ENCODE measurements around the gene LGALS9. TPM values are rescaled to one million over a fixed set of nuclear protein-coding genes. Genes with fewer than 3 reads are reported as not detected.
"Not testable (repeated sequence)": the region's sequence is repeated elsewhere in the genome, so short reads cannot be mapped to it uniquely, and the experiment has no call there.

Gene LGALS9
- total RNA-seq, 2 experiments from 2014 or later: 33.7 to 33.8 TPM

DNA sequence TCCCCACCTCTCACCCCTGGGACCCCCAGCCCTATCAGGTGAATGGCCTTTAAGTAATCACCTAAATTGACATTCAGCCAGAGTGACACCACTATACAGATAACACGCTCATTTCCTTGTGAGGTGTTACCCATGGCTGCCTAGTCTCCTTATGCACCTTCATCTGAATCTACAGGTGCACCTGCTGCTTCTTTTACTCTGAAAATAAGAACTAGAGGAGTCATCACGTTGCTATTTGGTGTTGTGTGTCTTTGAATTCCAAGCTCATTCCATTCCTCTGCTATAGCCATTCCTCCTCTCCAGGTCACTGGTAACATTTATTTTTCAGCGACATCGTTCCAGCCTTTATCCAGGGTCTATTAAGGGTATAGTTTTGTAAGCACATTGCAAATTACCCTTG lies 9.8 kb downstream of the LGALS9 start:
- no peaks in the 10 kb centered on the region for H3K4me1 Mint-ChIP-seq
- H3K27me3 Mint-ChIP-seq: no peaks in the 10 kb centered on the region
- ATAC-seq (no peak), DNase-seq (no peak)
- H3K27ac Mint-ChIP-seq: no peak overlapping the region
- H3K4me3 Mint-ChIP-seq: no peak overlapping the region
- ChIA-PET POLR2A (no interaction called here), CTCF (interaction anchor here (1.2 to 1.9 kb wide), 2 partner anchors 11 to 13 kb away, joined by 3 to 5 read pairs; no protein-coding TSS in a partner anchor)
- intact Hi-C loops (cut with DNase I, micrococcal nuclease): no loop called here
- H3K9me3 Mint-ChIP-seq (ENCODE audit: low read depth): no peaks in the 10 kb centered on the region
- peaks cover 2% of the 10 kb centered on the region for H3K36me3 Mint-ChIP-seq (ENCODE audit: low read depth)

DNA sequence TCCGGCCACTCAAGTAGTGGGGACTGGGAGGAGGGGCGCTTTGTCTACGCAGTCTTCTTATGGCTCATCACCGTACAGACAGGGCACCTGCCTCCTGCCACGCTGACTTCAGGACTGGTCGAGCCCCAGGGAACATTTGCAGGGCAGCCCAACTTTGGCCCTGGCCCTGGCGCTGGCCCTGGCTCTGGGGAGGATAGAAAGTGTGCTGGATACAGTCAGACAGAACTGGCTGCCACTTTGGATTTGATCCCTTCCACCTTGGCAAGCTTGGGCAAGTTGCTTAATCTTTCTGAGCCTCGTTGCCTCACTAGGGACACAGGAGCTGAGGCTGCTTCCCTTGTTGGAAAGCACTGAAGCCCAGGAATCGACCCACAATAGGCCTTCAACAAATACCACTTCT lies 13.6 kb downstream of the LGALS9 start:
- no peak for DNase-seq
- intact Hi-C loops (cut with DNase I, micrococcal nuclease): no loop called here
- CTCF ChIA-PET: interaction anchor here (0.7 to 1.1 kb wide), 3 partner anchors 16 to 32 kb away, joined by 3 to 4 read pairs (median 3); no protein-coding TSS in a partner anchor
- POLR2A ChIA-PET: no interaction called here
- H3K4me3 Mint-ChIP-seq: no peak overlapping the region
- H3K27ac Mint-ChIP-seq: no peak overlapping the region
- no peaks in the 10 kb centered on the region for H3K9me3 Mint-ChIP-seq (ENCODE audit: low read depth)
- no peaks in the 10 kb centered on the region for H3K4me1 Mint-ChIP-seq
- H3K36me3 Mint-ChIP-seq (ENCODE audit: low read depth): peaks cover 2% of the 10 kb centered on the region
- no peaks in the 10 kb centered on the region for H3K27me3 Mint-ChIP-seq
- ATAC-seq: no peak

DNA sequence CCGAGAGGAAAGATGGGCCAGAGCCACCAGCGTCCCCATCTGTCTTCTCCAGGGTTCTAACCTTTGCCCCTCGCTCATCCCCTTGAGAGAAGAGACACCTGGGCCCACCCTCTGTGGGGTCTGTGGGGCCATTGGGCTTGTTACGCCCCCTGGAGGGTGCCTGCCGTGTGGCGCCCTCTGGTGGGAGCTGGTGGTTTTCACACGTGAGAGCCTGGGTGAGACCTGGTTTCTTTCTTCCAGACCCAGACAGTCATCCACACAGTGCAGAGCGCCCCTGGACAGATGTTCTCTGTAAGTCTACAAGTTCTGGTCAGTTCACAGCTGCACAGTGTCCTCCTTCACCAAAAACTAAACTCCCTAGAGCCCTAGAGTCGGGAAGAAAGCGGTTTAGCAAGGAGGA lies 14.6 kb downstream of the LGALS9 start:
- H3K4me3 Mint-ChIP-seq; DNase-seq; H3K27me3 Mint-ChIP-seq; H3K4me1 Mint-ChIP-seq; H3K9me3 Mint-ChIP-seq (ENCODE audit: low read depth); H3K36me3 Mint-ChIP-seq (ENCODE audit: low read depth); H3K27ac Mint-ChIP-seq; POLR2A ChIA-PET; intact Hi-C loops (cut with DNase I, micrococcal nuclease): not testable (repeated sequence)
- CTCF ChIA-PET: interaction anchor here (1.5 kb wide), 1 partner anchor 409 kb away, joined by 4 read pairs; no protein-coding TSS in a partner anchor
- ATAC-seq: peak; percentile 79

DNA sequence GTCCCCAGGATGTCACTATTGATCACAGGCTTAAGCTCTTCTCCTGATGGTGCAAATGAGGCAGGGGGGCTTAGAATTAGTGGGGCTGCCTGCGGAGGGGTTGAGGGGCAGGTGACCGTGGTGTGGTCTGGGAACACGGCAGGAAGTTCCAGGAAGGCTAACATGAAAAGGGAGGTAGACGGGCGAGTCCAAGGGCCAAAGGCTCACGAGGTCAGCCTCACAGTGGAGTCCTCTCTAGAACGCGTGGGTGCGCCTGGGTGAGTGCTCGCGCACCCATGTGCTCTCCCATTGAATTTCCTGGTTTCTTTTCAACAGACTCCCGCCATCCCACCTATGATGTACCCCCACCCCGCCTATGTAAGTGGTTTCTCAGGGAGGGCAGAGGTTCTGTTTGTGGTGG lies 15.2 kb downstream of the LGALS9 start:
- DNase-seq (no peak), ATAC-seq (no peak)
- Mint-ChIP-seq H3K4me3 (no peak overlapping the region), H3K4me1 (no peaks in the 10 kb centered on the region), H3K36me3 (ENCODE audit: low read depth) (peaks cover 2% of the 10 kb centered on the region), H3K27ac (no peak overlapping the region), H3K27me3 (no peaks in the 10 kb centered on the region), H3K9me3 (ENCODE audit: low read depth) (no peaks in the 10 kb centered on the region)
- ChIA-PET POLR2A (no interaction called here), CTCF (interaction anchor here (0.6 to 1.5 kb wide), 4 partner anchors 11 to 409 kb away, joined by 3 to 4 read pairs (median 3); no protein-coding TSS in a partner anchor)
- intact Hi-C loops (cut with DNase I, micrococcal nuclease): no loop called here

DNA sequence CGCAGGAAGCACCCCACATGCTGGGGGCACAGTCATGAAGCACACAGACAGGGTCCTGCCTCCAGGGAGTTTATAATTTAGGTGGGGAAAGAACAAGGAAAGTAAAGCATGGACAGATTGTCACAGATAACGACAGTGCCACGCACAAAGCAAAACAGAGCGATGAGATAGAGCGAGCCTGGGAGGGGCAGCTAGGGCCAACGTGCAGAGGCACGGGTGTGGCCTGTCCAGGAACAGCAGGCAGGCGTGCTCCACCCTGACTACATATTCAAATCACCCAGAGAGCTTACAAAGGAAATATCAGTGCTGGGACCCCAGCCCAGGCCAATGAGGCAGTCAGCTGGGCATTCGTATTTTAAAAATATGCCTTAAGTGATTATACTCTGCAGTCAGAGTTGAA lies 16.8 kb downstream of the LGALS9 start:
- Mint-ChIP-seq H3K4me3 (no peak overlapping the region), H3K27ac (no peak overlapping the region), H3K27me3 (no peaks in the 10 kb centered on the region), H3K36me3 (ENCODE audit: low read depth) (peaks cover 2% of the 10 kb centered on the region), H3K4me1 (peaks cover 2% of the 10 kb centered on the region), H3K9me3 (ENCODE audit: low read depth) (no peaks in the 10 kb centered on the region)
- ChIA-PET CTCF (interaction anchor here (0.7 to 2.0 kb wide), 10 partner anchors 10 to 362 kb away, joined by 3 to 7 read pairs (median 4); no protein-coding TSS in a partner anchor), POLR2A (interaction anchor here (0.6 kb wide), 1 partner anchor 419 kb away, joined by 3 read pairs; no protein-coding TSS in a partner anchor)
- intact Hi-C loops (cut with DNase I, micrococcal nuclease): no loop called here
- no peak for ATAC-seq
- no peak for DNase-seq

DNA sequence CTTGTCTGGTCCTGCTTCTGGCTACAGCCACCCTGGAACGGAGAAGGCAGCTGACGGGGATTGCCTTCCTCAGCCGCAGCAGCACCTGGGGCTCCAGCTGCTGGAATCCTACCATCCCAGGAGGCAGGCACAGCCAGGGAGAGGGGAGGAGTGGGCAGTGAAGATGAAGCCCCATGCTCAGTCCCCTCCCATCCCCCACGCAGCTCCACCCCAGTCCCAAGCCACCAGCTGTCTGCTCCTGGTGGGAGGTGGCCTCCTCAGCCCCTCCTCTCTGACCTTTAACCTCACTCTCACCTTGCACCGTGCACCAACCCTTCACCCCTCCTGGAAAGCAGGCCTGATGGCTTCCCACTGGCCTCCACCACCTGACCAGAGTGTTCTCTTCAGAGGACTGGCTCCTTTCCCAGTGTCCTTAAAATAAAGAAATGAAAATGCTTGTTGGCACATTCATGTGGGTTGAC lies 18.2 kb downstream of the LGALS9 start:
- intact Hi-C loops (cut with DNase I, micrococcal nuclease); H3K27ac Mint-ChIP-seq; ATAC-seq; H3K4me1 Mint-ChIP-seq; DNase-seq; H3K9me3 Mint-ChIP-seq (ENCODE audit: low read depth); POLR2A ChIA-PET; H3K27me3 Mint-ChIP-seq; H3K36me3 Mint-ChIP-seq (ENCODE audit: low read depth); H3K4me3 Mint-ChIP-seq: not testable (repeated sequence)
- CTCF ChIA-PET: interaction anchor here (0.6 to 2.0 kb wide), 3 partner anchors 36 to 295 kb away, joined by 3 to 7 read pairs (median 5); no protein-coding TSS in a partner anchor

DNA sequence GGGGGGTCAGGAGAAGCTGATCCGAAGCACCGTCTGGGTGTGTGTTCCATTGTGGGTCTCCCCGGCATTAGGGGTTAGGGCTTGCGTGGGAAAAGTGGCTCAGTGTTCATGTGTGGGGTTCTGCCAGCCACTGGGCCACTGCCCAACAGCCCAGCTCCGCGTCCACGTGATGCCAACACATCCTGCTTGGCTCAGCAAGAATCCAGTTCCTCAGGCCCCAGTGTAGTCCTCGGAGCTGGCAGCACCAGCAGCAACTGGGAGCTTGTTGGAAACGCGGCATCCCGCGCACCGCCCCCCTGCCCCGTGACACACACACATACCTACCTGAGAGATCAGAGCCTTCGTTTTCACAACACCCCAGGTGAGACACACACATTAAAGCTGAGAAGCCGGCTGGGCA lies 18.9 kb downstream of the LGALS9 start:
- Mint-ChIP-seq H3K4me3 (no peak overlapping the region), H3K36me3 (ENCODE audit: low read depth) (no peaks in the 10 kb centered on the region), H3K27ac (peak overlapping the region; percentile 37), H3K4me1 (peaks cover 7% of the 10 kb centered on the region), H3K27me3 (no peaks in the 10 kb centered on the region), H3K9me3 (ENCODE audit: low read depth) (no peaks in the 10 kb centered on the region)
- ATAC-seq (no peak), DNase-seq (no peak)
- POLR2A ChIA-PET: interaction anchor here (0.6 kb wide), 1 partner anchor 409 kb away, joined by 6 read pairs; no protein-coding TSS in a partner anchor
- intact Hi-C loops (cut with DNase I, micrococcal nuclease): loop anchor here (5.0 to 10.0 kb wide), 6 partner anchors 33 to 605 kb away; no protein-coding TSS in a partner anchor
- CTCF ChIA-PET: interaction anchor here (0.8 to 4.1 kb wide), 13 partner anchors 11 to 443 kb away, joined by 3 to 36 read pairs (median 6); no protein-coding TSS in a partner anchor

DNA sequence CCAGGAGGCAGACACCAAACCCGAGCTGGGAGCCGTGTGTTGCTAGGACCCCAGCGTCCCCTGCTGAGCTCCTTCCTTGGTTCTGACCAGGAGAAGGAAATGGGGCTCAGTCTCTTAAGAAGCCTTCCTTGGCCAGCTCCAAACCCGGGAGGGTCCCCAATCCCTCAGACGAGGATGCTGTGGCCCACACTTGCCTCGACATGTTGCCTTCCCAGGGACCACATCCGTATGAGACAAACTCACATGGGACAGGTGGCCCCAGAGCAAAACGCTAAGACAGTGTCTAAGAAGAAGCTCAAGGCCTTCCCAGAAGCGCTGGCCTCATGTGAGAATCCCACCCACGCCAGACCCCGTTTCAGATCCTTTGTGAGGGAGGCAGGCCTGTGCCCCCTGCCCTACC lies 19.8 kb downstream of the LGALS9 start:
- ChIA-PET POLR2A (no interaction called here), CTCF (interaction anchor here (0.6 to 4.1 kb wide), 22 partner anchors 12 to 444 kb away, joined by 3 to 36 read pairs (median 5); no protein-coding TSS in a partner anchor)
- H3K4me3 Mint-ChIP-seq: no peak overlapping the region
- peaks cover 7% of the 10 kb centered on the region for H3K4me1 Mint-ChIP-seq
- ATAC-seq (no peak), DNase-seq (no peak)
- no peaks in the 10 kb centered on the region for H3K36me3 Mint-ChIP-seq (ENCODE audit: low read depth)
- H3K9me3 Mint-ChIP-seq (ENCODE audit: low read depth): no peaks in the 10 kb centered on the region
- intact Hi-C loops (cut with DNase I, micrococcal nuclease): loop anchor here (1.0 to 10.0 kb wide), 9 partner anchors 34 to 604 kb away; no protein-coding TSS in a partner anchor
- no peak overlapping the region for H3K27ac Mint-ChIP-seq
- no peaks in the 10 kb centered on the region for H3K27me3 Mint-ChIP-seq

DNA sequence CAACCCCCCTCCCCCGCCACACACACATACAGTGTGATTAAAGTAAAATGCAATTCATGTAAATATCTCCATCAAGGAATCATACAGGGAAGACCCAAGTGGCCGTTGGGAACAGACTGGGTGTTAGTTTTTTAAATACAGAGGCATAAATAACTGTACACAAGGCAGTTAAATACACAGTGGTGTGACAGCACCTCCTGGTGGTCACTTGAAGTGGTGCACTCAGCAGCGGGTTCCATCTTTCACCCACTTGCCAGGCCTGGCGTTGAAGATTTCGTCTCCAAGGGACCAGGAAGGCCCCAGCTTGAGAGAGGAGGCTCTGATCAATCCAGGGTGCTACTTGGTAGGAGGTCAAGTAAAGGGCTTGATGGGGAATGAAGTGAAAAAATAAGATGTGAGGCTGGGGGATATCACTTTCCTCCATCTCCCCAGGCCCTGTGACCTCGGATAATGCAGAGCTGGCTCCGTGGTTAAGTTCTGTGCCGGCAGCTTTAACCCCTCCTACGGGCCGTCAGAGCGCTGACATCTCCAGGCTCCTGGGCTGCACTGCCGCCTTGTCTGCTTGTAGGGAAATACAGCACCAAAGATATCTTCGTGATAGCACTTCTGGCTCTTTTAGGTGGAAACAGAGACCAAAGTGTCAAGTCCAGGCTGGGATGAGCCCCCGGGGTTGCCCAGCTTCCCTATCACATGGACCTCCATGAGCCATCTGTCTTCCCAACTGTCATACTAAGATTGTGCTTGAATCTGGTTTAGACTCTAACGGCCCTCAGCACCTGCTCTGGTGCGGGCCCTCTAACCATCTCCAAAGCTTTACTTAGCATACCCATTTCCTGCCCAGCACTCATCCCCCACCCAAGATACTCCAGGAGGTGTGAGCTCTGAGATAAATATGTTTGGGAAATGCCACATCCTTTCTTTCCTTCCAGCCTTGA lies 20.7 kb downstream of the LGALS9 start:
- Mint-ChIP-seq H3K4me1 (peaks cover 7% of the 10 kb centered on the region), H3K27ac (peak overlapping the region; percentile 63), H3K4me3 (no peak overlapping the region), H3K36me3 (ENCODE audit: low read depth) (no peaks in the 10 kb centered on the region), H3K27me3 (no peaks in the 10 kb centered on the region), H3K9me3 (ENCODE audit: low read depth) (no peaks in the 10 kb centered on the region)
- ATAC-seq (peak; percentile 70), DNase-seq (peak; percentile 85)
- CTCF ChIA-PET: interaction anchor here (0.6 to 4.1 kb wide), 31 partner anchors 10 to 629 kb away, joined by 3 to 36 read pairs (median 4); no protein-coding TSS in a partner anchor
- intact Hi-C loops (cut with DNase I, micrococcal nuclease): loop anchor here (1.0 to 10.0 kb wide), 9 partner anchors 34 to 603 kb away; no protein-coding TSS in a partner anchor
- POLR2A ChIA-PET: no interaction called here

DNA sequence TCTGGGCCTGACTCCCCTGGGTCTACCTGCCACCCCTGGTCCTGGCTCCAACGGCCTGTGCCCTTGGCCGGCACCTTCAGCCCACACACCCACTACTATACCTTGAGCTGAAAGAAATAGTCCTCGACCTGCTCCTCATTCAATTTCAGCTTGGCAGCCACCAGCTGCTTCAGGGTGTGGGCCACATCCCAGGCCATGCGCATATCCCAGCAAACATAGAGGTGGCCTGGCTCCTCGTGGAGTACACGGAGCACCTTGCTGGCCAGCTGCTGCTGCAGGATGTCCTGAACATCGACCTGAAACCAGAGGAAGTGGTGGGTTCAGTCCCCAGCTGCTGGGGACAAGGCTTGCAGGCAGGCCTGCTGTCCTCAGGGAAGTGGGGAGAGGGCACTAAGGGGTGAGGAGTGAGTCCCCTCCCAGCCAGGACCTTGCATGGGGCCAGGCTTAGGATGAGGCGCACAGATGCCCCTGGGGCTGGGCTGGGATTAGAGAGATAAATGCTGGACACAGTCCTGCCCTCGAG lies 22.5 kb downstream of the LGALS9 start:
- CTCF ChIA-PET: interaction anchor here (0.5 to 4.1 kb wide), 12 partner anchors 11 to 272 kb away, joined by 3 to 36 read pairs (median 6); no protein-coding TSS in a partner anchor
- H3K4me1 Mint-ChIP-seq, H3K27me3 Mint-ChIP-seq: not testable (repeated sequence)

DNA sequence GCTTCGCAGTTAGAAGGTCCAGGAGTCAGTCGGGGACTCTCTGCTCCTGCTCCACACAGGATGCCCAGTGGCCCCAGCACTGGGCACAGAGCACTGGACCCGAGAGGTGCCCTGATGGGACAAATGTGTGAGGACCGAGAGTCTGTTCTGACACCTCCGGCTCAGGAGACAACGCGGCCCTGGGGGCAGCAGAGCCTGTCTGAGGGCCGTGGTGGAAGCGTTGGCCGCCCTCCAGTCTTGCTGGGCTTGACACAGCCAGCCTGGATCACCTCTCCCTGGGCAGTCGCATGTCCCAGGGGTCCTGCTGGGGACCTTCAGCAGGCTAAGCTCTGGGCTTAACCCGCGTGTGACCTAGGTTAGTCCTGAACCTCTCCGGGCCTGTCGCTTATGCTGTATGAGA lies 23.1 kb downstream of the LGALS9 start:
- Mint-ChIP-seq H3K36me3 (ENCODE audit: low read depth) (no peaks in the 10 kb centered on the region), H3K4me3 (no peak overlapping the region), H3K4me1 (peaks cover 7% of the 10 kb centered on the region), H3K27ac (no peak overlapping the region), H3K9me3 (ENCODE audit: low read depth) (no peaks in the 10 kb centered on the region), H3K27me3 (no peaks in the 10 kb centered on the region)
- intact Hi-C loops (cut with DNase I, micrococcal nuclease): loop anchor here (1.0 to 10.0 kb wide), 9 partner anchors 37 to 601 kb away; no protein-coding TSS in a partner anchor
- DNase-seq (no peak), ATAC-seq (no peak)
- POLR2A ChIA-PET: interaction anchor here (0.6 kb wide), 1 partner anchor 910 kb away, joined by 6 read pairs; no protein-coding TSS in a partner anchor
- CTCF ChIA-PET: interaction anchor here (0.6 to 1.9 kb wide), 28 partner anchors 10 to 418 kb away, joined by 3 to 36 read pairs (median 4); partner anchors contain the start of gene LYRM9

More for the DNA sequence above, 22.5 kb downstream of the LGALS9 start:
- DNase-seq; ATAC-seq; H3K27ac Mint-ChIP-seq; H3K9me3 Mint-ChIP-seq (ENCODE audit: low read depth); H3K4me3 Mint-ChIP-seq; POLR2A ChIA-PET; H3K36me3 Mint-ChIP-seq (ENCODE audit: low read depth): not testable (repeated sequence)
- intact Hi-C loops (cut with DNase I, micrococcal nuclease): loop anchor here (5.0 to 10.0 kb wide), 6 partner anchors 36 to 601 kb away; no protein-coding TSS in a partner anchor

All from activated CD4-positive, alpha-beta T cell treated with anti-CD3 and anti-CD28 coated beads for 36 hours (primary cell).